GM19395 (cell line): ENCODE measurements around the gene WDR7.
A peak's percentile ranks its signal among the peaks of the same experiment; 100 is the strongest.

Experiments used
- ATAC-seq: cut with Tn5 transposase; IDR thresholded peaks from one replicate; pipeline ENCODE4 v1.9.1; 2021; ENCODE audit warnings: mild to moderate bottlenecking, moderate library complexity; ENCODE audit not compliant: unreplicated experiment

Gene WDR7

DNA sequence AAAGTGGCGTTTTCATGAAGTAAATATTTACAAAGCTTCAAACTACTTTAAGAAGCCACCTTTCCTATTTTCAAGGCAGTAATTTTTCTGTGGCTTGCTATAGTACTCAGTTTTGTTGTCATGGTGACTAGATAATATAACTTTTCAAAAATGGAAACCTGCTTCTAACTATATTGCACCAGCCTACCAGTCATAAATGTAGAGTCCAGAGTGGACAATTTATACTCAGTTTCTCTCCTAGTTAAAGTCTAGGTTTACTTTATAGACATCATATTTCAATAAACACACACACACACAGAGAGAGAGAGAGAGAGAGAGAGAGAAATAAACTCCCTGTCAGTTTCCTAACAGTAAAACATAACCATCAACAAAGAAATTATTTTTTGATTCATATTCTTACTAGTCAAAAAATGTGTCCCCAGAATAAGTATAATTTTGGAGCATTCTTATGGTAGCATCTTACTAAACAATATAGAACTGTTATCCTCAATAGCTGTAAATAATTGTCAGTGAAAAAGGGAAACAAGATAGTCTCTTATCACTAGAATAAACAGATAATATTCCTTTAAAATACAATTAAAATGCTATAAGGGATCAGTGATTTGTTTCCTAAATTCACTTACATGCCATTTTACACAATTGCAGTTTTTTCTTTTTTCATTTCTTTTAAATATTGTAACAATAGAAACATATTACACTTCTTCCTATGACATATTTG lies 332.3 kb downstream of the WDR7 start:
- ATAC-seq = no peak

DNA sequence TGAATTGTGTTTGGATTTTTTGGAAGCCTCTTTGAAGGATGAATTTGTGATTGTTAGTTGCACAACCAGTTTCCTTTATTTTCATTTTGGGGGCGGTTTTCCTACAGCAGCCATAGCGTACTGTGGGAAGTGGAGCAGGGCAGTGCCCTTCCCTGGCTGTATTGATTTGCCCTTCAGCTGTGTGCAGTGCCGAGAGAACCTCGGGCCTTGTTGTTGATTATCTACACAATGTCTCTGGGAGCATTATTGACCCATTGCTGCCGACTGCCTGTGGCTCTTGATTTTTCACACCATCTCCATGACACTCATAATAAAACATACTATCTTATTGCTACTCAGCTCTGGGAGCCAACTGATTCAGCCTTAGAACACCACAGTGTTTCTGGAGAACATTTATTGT lies 333.6 kb downstream of the WDR7 start:
- ATAC-seq = no peak

DNA sequence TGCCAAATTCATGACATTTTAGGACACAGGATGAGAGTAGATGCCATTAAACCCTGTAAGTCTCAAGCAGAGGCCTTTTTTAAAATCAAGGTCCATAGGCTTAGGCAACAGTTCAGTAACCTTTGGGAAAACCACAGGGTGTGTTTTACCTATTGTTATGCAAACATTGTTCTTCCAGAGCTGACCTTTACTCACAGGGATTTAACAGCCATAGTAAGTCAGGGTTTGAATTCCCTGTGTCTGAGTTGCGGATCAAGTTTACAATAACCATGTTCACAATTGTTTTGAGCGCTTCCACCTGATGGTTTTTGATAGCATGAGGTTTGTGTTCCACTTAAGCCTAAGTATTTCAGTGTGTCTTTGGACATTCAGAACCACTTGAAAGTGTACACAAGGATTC lies 335.7 kb downstream of the WDR7 start:
- no peak for ATAC-seq

DNA sequence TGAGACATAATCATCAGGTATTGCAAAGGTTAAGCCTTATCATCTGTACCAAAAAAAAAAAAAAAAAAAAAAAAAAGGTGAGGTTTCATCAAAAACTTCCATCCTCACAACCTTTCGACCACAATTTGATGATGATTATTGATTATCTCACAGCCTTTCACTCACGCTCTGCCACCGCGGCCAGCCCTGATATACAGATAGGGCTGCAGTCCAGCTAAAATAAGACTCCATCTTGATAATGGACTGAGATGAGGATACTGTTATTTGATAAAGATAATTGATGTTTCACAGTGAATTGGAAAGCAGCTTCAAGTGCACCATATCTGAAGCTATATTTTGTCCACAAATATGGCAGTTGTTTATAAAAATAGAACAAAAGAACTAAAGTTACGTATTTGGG lies 336.1 kb downstream of the WDR7 start:
- ATAC-seq = no peak

DNA sequence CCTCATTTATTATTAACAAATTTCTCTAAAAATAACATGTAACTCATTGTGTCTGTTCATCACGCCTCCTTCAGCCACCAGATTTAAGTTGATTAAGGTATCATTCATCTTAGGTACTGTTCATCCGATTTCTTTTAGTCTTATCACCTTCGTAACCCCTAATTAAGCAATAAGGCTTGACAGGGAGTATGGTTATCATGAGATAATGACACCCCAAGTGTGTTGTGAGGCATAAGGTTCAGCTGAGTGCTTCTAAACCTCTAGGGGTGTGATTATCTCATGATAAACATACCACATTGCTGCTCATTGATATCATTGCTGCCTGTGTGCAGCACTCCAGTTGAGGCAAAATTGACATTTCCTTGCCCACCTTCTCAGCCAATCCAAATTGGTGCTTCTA lies 336.9 kb downstream of the WDR7 start:
- ATAC-seq = no peak

DNA sequence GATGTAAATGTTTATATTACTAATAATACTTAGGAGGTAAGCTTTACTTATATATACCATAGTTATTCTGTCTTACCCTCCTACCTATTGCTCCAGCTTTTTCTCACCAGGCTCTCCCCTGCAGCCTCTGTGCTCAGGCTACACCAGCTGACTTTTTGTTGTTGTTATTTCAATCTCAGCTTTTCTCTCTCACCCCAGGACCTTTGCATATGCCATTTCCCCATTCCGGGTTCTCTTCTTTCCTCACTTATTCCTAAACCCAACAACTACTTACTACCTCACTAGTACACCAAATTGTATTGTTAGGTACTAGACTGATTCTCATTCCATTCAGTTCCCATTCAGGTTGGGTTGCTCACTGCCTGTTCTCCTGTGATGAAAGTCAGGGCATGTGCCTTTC lies 339.5 kb downstream of the WDR7 start:
- no peak for ATAC-seq

DNA sequence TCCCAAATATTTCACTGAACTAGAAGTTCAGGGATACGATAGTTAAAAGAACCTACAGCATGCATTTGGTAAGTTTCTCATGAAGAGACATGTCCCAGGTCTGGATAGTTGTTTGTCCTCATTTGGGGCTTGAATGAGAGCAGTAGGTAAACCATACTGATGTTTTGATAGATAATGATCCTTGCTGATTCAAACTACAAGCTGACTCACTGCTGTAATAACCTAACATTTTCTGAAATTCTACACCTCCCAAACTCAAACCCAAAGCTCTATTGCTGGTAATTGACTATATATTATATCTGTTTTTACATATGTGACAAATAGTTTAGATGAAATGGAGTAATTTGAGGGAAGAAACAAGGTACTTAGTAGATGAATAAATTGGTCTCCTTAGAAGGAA lies 341.6 kb downstream of the WDR7 start:
- ATAC-seq = no peak

DNA sequence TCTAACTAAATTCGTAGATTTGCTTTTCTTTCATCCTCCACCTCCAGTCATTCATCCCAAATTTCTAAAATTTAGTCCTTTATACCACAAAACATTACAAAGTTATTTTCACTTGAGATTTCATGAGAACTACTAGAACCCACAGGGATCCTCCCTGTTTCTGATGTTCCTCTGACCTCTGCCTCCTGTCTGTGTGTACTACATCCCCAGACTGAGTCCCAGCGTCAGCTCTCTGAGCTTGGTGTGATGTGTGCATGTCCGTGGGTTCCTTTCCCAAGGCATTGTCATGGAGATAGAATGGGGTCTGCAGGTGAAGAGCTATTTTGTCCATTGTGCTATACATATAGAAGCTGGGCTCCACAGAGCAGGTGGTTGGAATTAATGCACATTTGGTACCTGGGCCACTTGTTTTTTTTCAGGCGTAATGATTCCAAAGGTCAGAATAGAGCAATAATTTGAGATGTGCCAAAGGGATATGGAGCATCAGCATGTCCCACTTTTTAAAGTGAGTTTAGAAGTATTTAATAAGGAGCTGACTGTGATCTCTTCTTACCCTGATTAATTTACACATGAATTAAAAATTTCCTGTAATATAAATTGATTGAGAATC lies 344.5 kb downstream of the WDR7 start:
- ATAC-seq = no peak

DNA sequence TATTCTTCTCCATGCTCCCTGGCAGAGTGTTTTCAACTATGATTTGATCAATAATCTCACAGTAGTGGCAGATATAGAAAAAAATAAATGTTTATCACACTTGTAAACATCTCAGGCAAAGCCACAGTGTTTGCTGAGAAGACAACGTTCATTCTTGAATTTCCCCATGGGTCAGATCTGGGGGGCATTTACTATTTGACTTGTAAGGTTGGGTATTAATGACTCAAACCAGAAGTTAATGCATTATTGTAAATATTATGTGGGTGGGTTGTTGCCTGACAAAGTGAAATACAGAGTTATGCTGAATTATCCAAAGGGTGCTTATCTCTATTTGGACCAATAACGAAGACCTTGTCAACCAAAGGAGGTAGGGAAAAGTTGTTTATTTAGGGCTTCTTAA lies 346.0 kb downstream of the WDR7 start:
- no peak for ATAC-seq

DNA sequence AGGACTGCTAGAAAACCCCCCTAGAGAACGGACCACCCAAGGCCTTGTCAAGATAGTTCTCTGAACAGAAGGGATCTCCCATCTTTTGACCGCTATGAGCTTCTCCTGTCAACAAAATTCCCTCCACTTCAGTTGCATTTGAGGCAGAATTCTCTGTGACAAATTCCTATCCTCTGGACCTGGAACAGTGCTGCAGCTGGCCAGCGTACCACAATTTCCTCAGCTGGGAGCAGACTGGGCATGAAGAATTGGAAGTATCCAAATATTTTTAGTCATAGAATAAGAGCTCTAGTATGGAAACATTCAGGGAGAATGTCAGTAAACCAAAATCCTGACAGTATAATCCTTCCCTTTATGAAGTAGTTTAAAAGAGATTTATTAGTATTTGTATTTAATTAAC lies 348.7 kb downstream of the WDR7 start:
- no peak for ATAC-seq

DNA sequence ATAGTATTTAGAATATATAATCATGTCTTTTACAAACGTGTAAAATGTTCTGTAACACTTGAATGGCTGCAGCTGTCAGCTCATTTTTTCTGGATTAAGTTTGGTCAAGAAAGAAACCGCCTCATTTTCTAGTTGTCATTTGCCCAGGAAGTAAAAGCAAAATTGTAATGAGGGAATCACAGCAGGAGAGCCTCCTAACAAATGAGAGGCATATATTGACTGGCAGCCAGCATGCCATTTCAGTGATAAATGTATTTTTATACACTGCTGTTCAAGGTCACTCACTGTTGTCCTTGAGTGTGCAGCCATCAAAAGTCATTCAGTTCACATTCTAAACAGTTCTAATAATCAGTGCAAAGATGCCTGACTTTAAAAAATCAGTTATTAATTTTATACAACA lies 351.5 kb downstream of the WDR7 start:
- ATAC-seq = no peak

DNA sequence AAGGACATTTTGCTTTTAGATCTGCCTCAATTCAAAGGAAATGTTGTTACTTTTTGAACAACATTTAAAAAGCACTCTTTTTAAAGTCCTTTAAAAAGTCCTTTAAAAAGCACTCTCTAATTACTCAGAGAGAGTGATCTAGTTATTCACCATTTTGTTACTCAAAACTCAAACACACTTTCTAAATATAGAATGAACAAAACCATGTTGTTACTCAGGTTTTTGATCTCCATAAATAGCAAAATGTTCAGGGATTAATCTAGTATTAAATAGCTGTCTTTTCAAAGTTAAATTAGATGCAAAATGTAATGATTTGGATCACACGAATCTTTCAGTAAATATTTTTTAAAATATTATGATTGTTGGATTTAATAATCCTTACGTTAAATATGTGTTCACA lies 352.2 kb downstream of the WDR7 start:
- ATAC-seq = no peak

DNA sequence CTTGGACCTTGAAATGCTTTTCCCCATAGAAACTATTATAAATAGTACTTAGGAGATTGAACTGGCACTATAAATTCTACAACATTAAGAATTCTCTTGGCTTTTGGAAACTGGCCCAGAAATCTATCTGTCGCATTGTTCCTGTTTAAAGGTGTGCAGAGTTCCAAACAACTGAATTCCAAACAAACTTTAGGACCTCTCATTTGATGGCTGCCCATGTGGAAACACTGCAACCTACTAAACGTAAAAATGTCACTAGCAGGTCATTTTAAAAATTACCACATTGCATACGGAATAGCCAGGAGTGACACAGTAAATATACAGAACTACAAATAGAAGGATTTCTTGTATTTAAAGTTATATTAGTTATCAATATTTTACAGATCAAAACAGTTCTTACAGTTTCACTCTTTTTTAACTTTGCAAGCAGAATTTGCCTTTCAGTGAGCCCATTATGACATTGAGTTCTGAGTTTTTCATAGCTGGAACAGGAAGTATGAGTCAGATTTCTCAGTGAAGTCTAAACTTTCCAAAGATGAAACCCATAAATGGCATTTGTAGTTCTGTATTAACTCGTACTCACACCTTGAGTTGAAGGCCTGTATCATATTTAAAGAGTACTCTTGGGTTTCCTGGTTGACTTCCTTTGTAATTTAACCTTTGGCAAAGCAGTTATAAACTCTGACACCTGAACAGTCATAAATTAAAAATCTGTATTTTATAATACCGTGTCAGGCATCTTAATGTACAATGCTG lies 353.4 kb downstream of the WDR7 start:
- peak; percentile 99 for ATAC-seq

DNA sequence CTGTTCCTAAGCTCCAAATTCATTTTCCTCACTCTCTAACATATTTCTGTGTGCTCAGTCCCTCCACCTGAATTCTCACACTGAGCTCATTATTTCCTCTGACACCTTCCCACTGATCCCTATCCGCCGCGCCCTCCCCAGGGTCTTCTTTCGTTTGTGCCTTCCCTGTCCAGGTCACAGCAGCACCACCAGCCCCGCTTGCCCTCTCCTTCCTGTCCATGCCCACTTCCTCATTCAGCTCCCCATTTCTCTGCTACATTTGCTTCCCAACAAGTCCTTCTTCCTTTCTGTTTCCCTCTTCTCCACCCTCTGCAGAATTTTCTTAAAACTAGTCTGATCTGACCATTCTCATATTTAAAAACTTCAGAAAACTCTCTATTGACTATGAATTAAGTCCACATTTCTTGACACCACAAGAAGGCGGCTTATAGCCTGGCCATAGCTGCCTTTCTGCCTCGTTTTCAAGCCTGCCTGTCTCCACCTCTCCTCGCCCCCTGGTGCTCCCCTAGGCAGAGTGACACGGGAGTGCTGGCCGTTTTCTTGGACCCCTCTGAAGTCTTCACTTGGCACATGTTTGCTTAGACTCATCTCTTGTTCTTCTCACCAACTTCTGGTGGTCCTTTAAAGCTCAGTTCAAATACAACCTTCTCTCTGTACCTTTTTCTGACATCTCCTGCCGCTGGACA lies 357.0 kb downstream of the WDR7 start:
- ATAC-seq = no peak

DNA sequence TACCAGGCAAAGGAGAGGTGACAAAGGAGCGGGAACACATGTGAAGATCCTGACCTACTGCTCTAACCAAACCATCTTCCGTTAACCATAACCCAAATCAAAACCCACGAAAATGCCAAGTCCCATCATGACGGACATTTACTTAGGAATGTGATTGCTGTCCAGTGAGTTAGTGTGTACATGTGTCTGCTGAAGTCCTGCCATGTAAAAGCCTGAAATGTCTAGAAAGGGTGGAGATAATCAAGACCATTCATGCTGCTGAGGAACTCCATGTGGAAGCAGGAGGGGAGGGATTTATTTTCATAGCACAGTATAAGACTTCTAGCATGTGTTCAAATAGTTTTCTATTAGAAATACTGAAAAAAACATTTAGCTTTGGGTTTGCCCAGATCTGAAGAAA lies 358.7 kb downstream of the WDR7 start:
- no peak for ATAC-seq

DNA sequence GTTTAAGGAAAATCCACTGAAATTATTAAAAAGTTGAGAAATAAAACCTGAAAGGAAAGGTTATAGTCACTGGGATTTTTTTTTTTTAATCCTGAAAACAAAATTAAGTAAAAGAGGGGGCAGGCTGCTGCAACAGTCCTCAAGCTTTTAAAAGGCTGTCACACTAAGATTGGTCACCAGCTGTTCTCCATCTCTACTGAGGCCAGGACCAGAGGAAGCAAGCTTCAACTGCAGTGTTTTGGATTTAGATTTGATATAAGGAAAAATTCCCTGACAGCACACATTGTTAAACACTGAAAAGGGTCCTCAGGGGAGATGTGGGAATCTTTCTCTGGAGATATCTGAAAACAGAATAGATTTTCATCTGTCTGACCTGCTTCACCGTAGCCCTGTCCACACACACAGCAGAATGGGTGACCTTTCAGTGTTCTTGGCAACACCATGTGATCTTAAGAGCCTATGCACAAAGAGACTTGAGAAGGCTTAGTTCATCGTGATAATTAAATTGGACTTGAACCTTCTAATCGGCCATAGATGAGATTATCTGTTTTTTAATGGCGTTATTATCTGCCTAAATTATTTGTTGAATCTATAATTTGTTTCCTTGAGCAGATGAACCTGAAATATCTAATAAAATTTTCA lies 363.7 kb downstream of the WDR7 start:
- no peak for ATAC-seq

DNA sequence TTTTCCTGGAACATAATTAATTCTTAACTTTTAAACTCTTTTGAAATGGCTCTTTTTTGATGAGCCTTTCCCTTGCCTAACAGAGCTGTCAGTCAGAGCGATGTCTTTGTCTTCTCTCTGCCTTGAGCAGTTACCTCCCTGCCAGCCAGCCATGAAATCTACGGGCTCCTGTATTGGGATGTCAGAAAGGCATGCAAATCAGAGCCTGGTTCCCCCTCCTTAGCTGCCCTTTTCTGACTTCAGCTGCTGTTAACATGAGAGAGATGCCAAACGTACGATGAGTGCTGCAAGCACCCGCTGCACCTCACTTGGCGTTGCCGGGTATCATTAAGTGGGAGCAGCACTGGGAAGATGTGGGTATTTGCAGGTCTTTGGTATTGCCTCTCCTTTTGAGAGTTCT lies 364.3 kb downstream of the WDR7 start:
- no peak for ATAC-seq

DNA sequence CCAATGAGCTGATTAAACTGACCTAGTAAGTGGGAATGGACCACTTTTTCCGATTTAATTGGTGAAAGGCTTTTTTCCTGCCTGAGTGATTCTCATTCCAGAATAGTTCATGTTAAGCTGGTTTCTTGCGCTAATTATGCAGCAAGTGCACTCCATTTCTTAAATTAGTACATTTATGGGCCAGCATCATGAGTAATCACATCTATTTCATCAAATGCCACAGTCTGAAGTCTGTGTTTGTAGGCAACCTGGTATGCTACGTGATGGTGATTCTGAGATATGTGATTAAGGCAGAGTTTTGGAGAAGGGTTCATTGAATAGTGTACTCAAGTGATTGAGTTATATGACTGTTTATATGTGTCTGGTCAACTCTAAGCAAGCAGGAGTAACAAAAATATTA lies 367.7 kb downstream of the WDR7 start:
- ATAC-seq = no peak

DNA sequence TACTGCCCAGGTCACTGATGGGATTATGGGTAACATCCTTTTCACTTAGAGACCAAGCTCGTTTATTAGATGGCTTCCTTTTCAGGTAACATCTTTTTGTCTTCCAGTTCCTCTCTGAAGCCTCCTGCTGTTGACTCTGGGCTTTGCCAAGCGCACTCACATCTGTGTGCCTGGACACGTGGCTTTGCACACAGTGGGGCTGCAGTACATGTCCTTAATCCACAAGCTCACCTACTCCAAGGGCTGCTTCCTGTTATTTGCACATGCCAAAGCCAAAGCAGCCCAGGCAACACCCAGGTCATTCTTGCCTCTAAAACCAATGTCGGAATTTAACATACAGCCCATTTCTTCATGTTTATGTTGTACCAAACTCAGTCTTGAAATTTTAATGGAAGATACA lies 371.6 kb downstream of the WDR7 start:
- ATAC-seq = no peak

DNA sequence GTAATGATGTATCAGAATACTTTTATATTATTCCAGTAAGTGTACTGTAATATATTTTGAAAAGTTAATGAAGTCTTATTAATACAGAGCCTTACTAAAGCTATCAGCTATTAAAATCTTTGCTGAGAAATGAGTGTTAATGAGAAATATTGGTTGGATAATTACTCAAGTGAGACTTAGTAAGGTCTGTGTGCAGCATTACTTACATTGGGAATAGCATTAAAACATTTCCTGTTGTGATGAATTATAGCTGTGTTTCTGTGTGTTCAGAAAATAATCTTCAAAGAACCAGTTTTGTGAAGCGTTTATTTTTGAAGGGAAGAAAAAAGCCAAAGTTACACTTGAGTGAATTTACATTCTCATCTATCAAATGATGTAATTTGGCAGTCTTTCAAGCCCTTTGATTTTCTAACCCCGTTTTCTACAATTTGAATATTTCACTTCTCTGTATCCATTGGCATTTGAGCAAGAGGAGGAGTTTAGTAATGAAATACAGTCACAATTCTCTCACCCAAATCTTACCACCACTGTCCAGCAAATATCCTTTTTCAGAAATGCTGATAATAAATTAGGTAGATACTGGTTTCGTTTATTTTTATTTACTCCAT lies 372.2 kb downstream of the WDR7 start:
- no peak for ATAC-seq

DNA sequence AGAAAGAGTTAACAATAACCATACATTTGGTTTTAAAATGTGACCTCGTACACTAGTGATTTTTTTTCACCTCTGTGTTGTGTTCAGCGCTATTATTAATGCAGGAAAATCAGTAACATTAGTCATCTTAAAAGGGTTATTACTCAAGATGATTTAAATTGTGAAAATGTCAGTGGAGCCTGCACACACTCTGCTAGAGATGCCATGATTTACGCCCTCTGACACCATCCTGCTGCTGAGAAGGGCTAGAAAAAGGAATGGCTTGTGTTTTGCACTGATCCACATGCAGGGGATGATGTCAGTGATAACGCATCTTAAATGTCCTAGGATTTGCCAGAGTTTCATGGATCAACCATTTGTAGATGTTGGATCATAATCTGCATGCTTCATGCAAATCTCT lies 374.4 kb downstream of the WDR7 start:
- no peak for ATAC-seq
